HepG2 (cell line): Measurements from ENCODE around the gene RAB2B. TPM values are rescaled to one million over a fixed set of nuclear protein-coding genes. Genes with fewer than 3 reads are reported as not detected.

Experiments
- CERS6 ChIP-seq: sonication (generic); formaldehyde crosslinking; IDR thresholded peaks from 2 replicates; pipeline ENCODE4 v1.5.0; 2020; ENCODE audit warnings: missing genetic modification reagents
- EED ChIP-seq: sonication (generic); formaldehyde crosslinking; IDR thresholded peaks from 2 replicates; pipeline ENCODE4 v1.5.0; 2020; ENCODE audit warnings: mild to moderate bottlenecking, missing genetic modification reagents
- FOXA3 ChIP-seq: IDR thresholded peaks from 2 replicates; pipeline ENCODE4 v1.6.1; 2016; ENCODE audit warnings: missing genetic modification reagents, missing compliant biosample characterization
- GATAD2A ChIP-seq: IDR thresholded peaks from 2 replicates; pipeline ENCODE4 v1.6.1; 2016
- GLMP ChIP-seq: sonication (generic); formaldehyde crosslinking; IDR thresholded peaks from 2 replicates; pipeline ENCODE4 v1.9.0; 2021; ENCODE audit warnings: missing genetic modification reagents, mild to moderate bottlenecking, borderline replicate concordance
- GPBP1L1 ChIP-seq: sonication (generic); formaldehyde crosslinking; IDR thresholded peaks from 2 replicates; pipeline ENCODE4 v1.5.0; 2020; ENCODE audit warnings: mild to moderate bottlenecking, missing genetic modification reagents
- KDM1A ChIP-seq: IDR thresholded peaks from 2 replicates; pipeline ENCODE4 v1.6.1; 2016; ENCODE audit warnings: missing compliant biosample characterization
- KMT2A ChIP-seq: sonication (generic); formaldehyde crosslinking; IDR thresholded peaks from 2 replicates; pipeline ENCODE4 v1.4.0; 2020; ENCODE audit warnings: missing genetic modification reagents
- MAFF ChIP-seq: IDR thresholded peaks from 2 replicates; pipeline ENCODE4 v1.6.1; 2011; ENCODE audit warnings: low read depth, low read length, improper control_type of control experiment
- MYNN ChIP-seq: sonication (generic); formaldehyde crosslinking; IDR thresholded peaks from 2 replicates; pipeline ENCODE4 v1.4.0; 2020; ENCODE audit warnings: mild to moderate bottlenecking, low read depth, missing genetic modification reagents
- NR1H2 ChIP-seq: sonication (generic); formaldehyde crosslinking; IDR thresholded peaks from 2 replicates; pipeline ENCODE4 v1.8.1; 2022; ENCODE audit warnings: low read depth, missing genetic modification reagents, borderline replicate concordance
- PREB ChIP-seq: sonication (generic); formaldehyde crosslinking; IDR thresholded peaks from 2 replicates; pipeline ENCODE4 v1.4.0; 2020; ENCODE audit warnings: missing genetic modification reagents
- SP4 ChIP-seq: sonication (generic); formaldehyde crosslinking; IDR thresholded peaks from 2 replicates; pipeline ENCODE4 v1.8.1; 2023; ENCODE audit warnings: mild to moderate bottlenecking, missing genetic modification reagents
- STAG1 ChIP-seq: sonication (generic); formaldehyde crosslinking; IDR thresholded peaks from 2 replicates; pipeline ENCODE4 v1.4.0; 2020; ENCODE audit warnings: missing genetic modification reagents
- THYN1 ChIP-seq: sonication (generic); formaldehyde crosslinking; IDR thresholded peaks from 2 replicates; pipeline ENCODE4 v1.8.1; 2023; ENCODE audit warnings: low read depth, mild to moderate bottlenecking, moderate library complexity, missing genetic modification reagents, borderline replicate concordance
- ZBTB46 ChIP-seq: sonication (generic); formaldehyde crosslinking; IDR thresholded peaks from 2 replicates; pipeline ENCODE4 v1.4.0; 2020; ENCODE audit warnings: mild to moderate bottlenecking, missing genetic modification reagents, borderline replicate concordance
- ZIK1 ChIP-seq: sonication (generic); formaldehyde crosslinking; IDR thresholded peaks from 2 replicates; pipeline ENCODE4 v1.5.0; 2020; ENCODE audit warnings: mild to moderate bottlenecking, low read depth, missing genetic modification reagents, borderline replicate concordance
- ZKSCAN5 ChIP-seq: sonication (generic); formaldehyde crosslinking; IDR thresholded peaks from 2 replicates; pipeline ENCODE4 v1.5.1; 2020; ENCODE audit warnings: mild to moderate bottlenecking, missing genetic modification reagents
- ZNF12 ChIP-seq: sonication (generic); formaldehyde crosslinking; IDR thresholded peaks from 2 replicates; pipeline ENCODE4 v1.5.0; 2020; ENCODE audit warnings: missing genetic modification reagents
- ZNF253 ChIP-seq: sonication (generic); formaldehyde crosslinking; IDR thresholded peaks from 2 replicates; pipeline ENCODE4 v1.8.0; 2022; ENCODE audit warnings: mild to moderate bottlenecking, missing genetic modification reagents, borderline replicate concordance
- ZNF503 ChIP-seq: sonication (generic); formaldehyde crosslinking; IDR thresholded peaks from 2 replicates; pipeline ENCODE4 v1.4.0; 2020; ENCODE audit warnings: missing genetic modification reagents
- polyA plus RNA-seq, 8 experiments: library from polyadenylated mRNA; depleted of rRNA in 3 of 8; stranded (reverse) in 7 of 8; unstranded in 1 of 8; fragments of >200 nt; fragmentation: Illumina TruSeq in 4 of 8; extraction: Trizol in 4 of 8; gene quantifications; 2 replicates each; pipeline versions ENCODE4 v1.2.1 to v1.2.3, GENCODE V29; 2011 to 2016; ENCODE audit warnings: low read depth in 4 of 8, missing spikeins in 1 of 8, mixed read lengths in 1 of 8; ENCODE audit not compliant: insufficient read depth in 1 of 8
- total RNA-seq, 5 experiments: library from RNA; depleted of rRNA; stranded (reverse); fragments of >200 nt; fragmentation: Illumina TruSeq; extraction: Trizol; gene quantifications; 2 replicates each; pipeline ENCODE4 v1.2.3, GENCODE V29; 2016; ENCODE audit warnings: low read depth in 1 of 5

The RAB2B gene
- total and polyA plus RNA-seq, 2 of the 13 experiments (the other 11 are each of a cell fraction or from before 2014, with no cell fraction given) = 36.0 to 60.6 TPM

GRCh38 chr14:21437063-21437901, 39.5 kb downstream of the RAB2B start (continued):
- TF ChIP-seq ZNF253 (CRISPR knock-in tag) (peak; percentile 72; the same call in 1 of the 2 replicates), EED (CRISPR knock-in tag) (no peak), GLMP (no peak), MYNN (CRISPR knock-in tag) (no peak; the same call in 1 of the 2 replicates), THYN1 (CRISPR knock-in tag) (no peak), FOXA3 (CRISPR knock-in tag) (peak; percentile 44; the same call in 1 of the 2 replicates), ZIK1 (CRISPR knock-in tag) (peak; percentile 84; the same call in 1 of the 2 replicates), ZNF12 (0 out of 2 replicates have a peak, but pooled peaks have one; percentile 75), ZNF503 (CRISPR knock-in tag) (no peak), ZBTB46 (no peak), MAFF (no peak), KMT2A (peak; percentile 99), KDM1A (CRISPR knock-in tag) (no peak), GATAD2A (CRISPR knock-in tag) (peak; percentile 78), GPBP1L1 (CRISPR knock-in tag) (no peak), STAG1 (CRISPR knock-in tag) (peak; percentile 29; the same call in 1 of the 2 replicates), PREB (no peak), NR1H2 (CRISPR knock-in tag) (no peak), SP4 (CRISPR knock-in tag) (peak; percentile 99), ZKSCAN5 (no peak), CERS6 (CRISPR knock-in tag) (no peak)
